ENCODE measurements around the gene HIPK3. TPM values are rescaled to one million over a fixed set of nuclear protein-coding genes. Genes with fewer than 3 reads are reported as not detected.

The HIPK3 gene
- total RNA-seq, 1 donor from 2014 or later: 78.5 TPM

DNA sequence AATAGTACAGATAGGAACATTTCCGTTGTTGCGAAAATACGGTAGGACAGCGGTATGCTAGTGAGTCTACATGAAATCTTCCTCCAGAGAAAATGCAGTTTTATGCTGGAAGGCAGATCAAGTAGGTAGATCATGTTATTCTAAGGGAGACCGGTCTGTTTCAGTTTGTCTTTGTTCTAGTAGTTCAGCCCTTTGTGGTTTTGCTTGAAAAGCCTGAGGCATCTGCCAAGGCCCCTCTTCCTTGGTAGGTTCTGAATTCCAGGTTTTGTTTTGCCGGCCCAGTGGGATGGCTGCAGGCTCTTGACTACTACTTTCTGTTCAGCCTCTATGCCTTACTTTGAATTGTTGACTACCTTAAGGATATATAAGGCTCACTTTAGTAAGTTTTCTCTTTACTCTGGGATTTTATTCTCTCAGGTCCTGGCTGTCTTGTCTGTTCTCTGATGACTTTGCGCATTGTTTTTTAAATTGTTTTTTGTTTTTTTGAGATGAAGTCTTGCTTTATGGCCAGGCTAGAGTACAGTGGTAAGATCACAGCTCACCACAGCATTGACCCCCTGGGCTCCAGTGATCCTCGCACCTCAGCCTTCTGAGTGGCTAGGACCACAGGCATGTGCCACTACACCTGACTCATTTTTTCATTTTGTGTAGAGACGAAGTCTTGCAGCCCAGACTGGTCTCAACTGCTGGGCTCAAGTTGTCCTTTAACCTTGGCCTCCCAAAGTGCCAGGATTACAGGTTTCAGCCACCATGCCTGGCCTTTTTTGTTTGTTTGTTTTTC lies 53.7 kb downstream of the HIPK3 start:
- FAIRE-seq: no peak

GRCh38 chr11:33311680-33312079 lies 54.5 kb downstream of the HIPK3 start:
- H3K9ac ChIP-seq (ENCODE audit: low read length): no peak overlapping the region
- no peak overlapping the region for H3K4me3 ChIP-seq (ENCODE audit: insufficient read depth, low read depth, low read length)
- Mint-ChIP-seq H3K9me3 (ENCODE audit: unreplicated experiment) (no peaks in the 10 kb centered on the region), H3K4me1 (ENCODE audit: low read depth, unreplicated experiment) (peaks cover 27% of the 10 kb centered on the region), H3K4me3 (ENCODE audit: unreplicated experiment) (no peak overlapping the region), H3K27me3 (ENCODE audit: low read depth, unreplicated experiment) (no peaks in the 10 kb centered on the region), H3K36me3 (ENCODE audit: low read depth, unreplicated experiment) (no peaks in the 10 kb centered on the region), H3K27ac (ENCODE audit: unreplicated experiment) (peak overlapping the region; percentile 79)
- peaks cover 89% of the 10 kb centered on the region for H4K20me1 ChIP-seq (ENCODE audit: insufficient read depth, low read length)
- peaks cover 96% of the 10 kb centered on the region for H3K79me2 ChIP-seq (ENCODE audit: insufficient read depth, low read length)
- no peak for DNase-seq (ENCODE audit: low read depth)
- TF ChIP-seq EZH2 (IDR thresholded peaks at IDR 0.05; ENCODE audit: insufficient read depth, low read length) (no peak), CTCF (IDR thresholded peaks at IDR 0.05; ENCODE audit: insufficient read depth, low read depth, low read length) (no peak)
- peaks cover 12% of the 10 kb centered on the region for H3K4me1 ChIP-seq (ENCODE audit: insufficient read depth, low read length)
- no peaks in the 10 kb centered on the region for H3K27me3 ChIP-seq (ENCODE audit: insufficient read depth, low read length)
- H3K4me2 ChIP-seq (ENCODE audit: low read length): no peak overlapping the region
- no peaks in the 10 kb centered on the region for H3K9me3 ChIP-seq (ENCODE audit: insufficient read depth, low read depth, low read length)
- no peaks in the 10 kb centered on the region for H3K36me3 ChIP-seq (ENCODE audit: insufficient read depth, low read length)
- no peak for FAIRE-seq
- no peak overlapping the region for H2AFZ ChIP-seq (ENCODE audit: low read depth, low read length)
- H3K27ac ChIP-seq (ENCODE audit: low read depth, low read length): no peak overlapping the region

More for the DNA sequence above, 53.7 kb downstream of the HIPK3 start:
- peaks cover 96% of the 10 kb centered on the region for H3K79me2 ChIP-seq (ENCODE audit: insufficient read depth, low read length)
- peaks cover 86% of the 10 kb centered on the region for H4K20me1 ChIP-seq (ENCODE audit: insufficient read depth, low read length)
- no peaks in the 10 kb centered on the region for H3K9me3 ChIP-seq (ENCODE audit: insufficient read depth, low read depth, low read length)
- no peaks in the 10 kb centered on the region for H3K27me3 ChIP-seq (ENCODE audit: insufficient read depth, low read length)
- H3K4me1 Mint-ChIP-seq (ENCODE audit: low read depth, unreplicated experiment): peaks cover 27% of the 10 kb centered on the region
- no peaks in the 10 kb centered on the region for H3K9me3 Mint-ChIP-seq (ENCODE audit: unreplicated experiment)
- no peak overlapping the region for H3K27ac ChIP-seq (ENCODE audit: low read depth, low read length)
- H3K9ac ChIP-seq (ENCODE audit: low read length): no peak overlapping the region
- H3K36me3 Mint-ChIP-seq (ENCODE audit: low read depth, unreplicated experiment): no peaks in the 10 kb centered on the region
- H2AFZ ChIP-seq (ENCODE audit: low read depth, low read length): no peak overlapping the region
- H3K27ac Mint-ChIP-seq (ENCODE audit: unreplicated experiment): peak overlapping the region; percentile 79
- H3K4me3 Mint-ChIP-seq (ENCODE audit: unreplicated experiment): peak overlapping the region; percentile 15
- no peak overlapping the region for H3K4me3 ChIP-seq (ENCODE audit: insufficient read depth, low read depth, low read length)
- no peaks in the 10 kb centered on the region for H3K27me3 Mint-ChIP-seq (ENCODE audit: low read depth, unreplicated experiment)
- H3K36me3 ChIP-seq (ENCODE audit: insufficient read depth, low read length): no peaks in the 10 kb centered on the region
- H3K4me2 ChIP-seq (ENCODE audit: low read length): peak overlapping the region; percentile 28
- peaks cover 13% of the 10 kb centered on the region for H3K4me1 ChIP-seq (ENCODE audit: insufficient read depth, low read length)
- peak; percentile 66 for DNase-seq (ENCODE audit: low read depth)
- TF ChIP-seq EZH2 (IDR thresholded peaks at IDR 0.05; ENCODE audit: insufficient read depth, low read length) (no peak), CTCF (IDR thresholded peaks at IDR 0.05; ENCODE audit: insufficient read depth, low read depth, low read length) (no peak)

DNA sequence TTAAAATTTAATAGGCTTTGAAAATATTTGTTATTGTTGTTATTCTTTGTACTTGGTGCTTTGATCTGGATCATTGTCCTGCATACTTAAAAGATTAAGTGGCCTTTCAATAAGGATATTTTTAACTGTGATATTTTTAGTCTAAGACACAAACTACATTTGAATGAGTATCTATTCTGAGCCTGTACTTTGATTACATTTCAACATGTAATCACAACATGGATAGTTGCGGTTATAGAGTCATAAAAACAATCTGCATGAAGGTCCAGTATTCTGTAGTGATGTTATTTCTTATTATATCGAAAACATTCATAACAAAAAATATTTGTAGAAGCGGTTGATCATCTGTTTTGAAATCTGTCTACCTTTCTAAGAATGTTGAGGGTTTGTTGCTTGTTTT lies 58.6 kb downstream of the HIPK3 start:
- TF ChIP-seq CTCF (IDR thresholded peaks at IDR 0.05; ENCODE audit: insufficient read depth, low read depth, low read length): no peak
- no peak overlapping the region for H2AFZ ChIP-seq (ENCODE audit: low read depth, low read length)
- no peaks in the 10 kb centered on the region for H3K36me3 ChIP-seq (ENCODE audit: insufficient read depth, low read length)
- H3K27me3 ChIP-seq (ENCODE audit: insufficient read depth, low read length): no peaks in the 10 kb centered on the region
- H4K20me1 ChIP-seq (ENCODE audit: insufficient read depth, low read length): peaks cover 86% of the 10 kb centered on the region
- no peak overlapping the region for H3K9ac ChIP-seq (ENCODE audit: low read length)
- Mint-ChIP-seq H3K9me3 (ENCODE audit: unreplicated experiment) (no peaks in the 10 kb centered on the region), H3K27ac (ENCODE audit: unreplicated experiment) (no peak overlapping the region), H3K4me1 (ENCODE audit: low read depth, unreplicated experiment) (peaks cover 16% of the 10 kb centered on the region), H3K36me3 (ENCODE audit: low read depth, unreplicated experiment) (no peaks in the 10 kb centered on the region), H3K27me3 (ENCODE audit: low read depth, unreplicated experiment) (no peaks in the 10 kb centered on the region), H3K4me3 (ENCODE audit: unreplicated experiment) (no peak overlapping the region)
- DNase-seq (ENCODE audit: low read depth) (no peak), FAIRE-seq (no peak)
- H3K79me2 ChIP-seq (ENCODE audit: insufficient read depth, low read length): peaks cover 98% of the 10 kb centered on the region
- no peak overlapping the region for H3K4me2 ChIP-seq (ENCODE audit: low read length)
- no peak overlapping the region for H3K4me3 ChIP-seq (ENCODE audit: insufficient read depth, low read depth, low read length)
- no peaks in the 10 kb centered on the region for H3K9me3 ChIP-seq (ENCODE audit: insufficient read depth, low read depth, low read length)
- no peak overlapping the region for H3K27ac ChIP-seq (ENCODE audit: low read depth, low read length)
- peaks cover 7% of the 10 kb centered on the region for H3K4me1 ChIP-seq (ENCODE audit: insufficient read depth, low read length)
